ENCODE data around the gene MYO1C.

DNA sequence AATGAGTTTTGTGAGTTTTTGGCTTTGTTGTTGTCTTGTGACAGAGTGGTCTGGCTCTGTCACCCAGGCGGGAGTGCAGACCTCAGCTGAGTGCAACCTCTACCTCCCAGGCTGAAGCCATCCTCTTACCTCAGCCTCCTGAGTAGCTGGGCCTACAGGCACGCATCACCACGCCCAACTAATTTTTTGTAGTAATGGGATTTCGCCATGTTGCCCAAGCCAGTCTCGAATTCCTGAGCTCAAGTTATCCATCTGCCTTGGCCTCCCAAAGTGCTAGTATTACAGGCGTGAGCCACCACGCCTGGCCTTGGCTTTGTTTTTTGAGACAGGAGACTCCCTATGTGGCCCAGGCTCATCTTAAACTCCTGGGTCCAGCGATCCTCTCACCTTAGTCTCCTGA lies 51.6 kb downstream of the MYO1C start:
- TF ChIP-seq POLR2A (IDR thresholded peaks at IDR 0.05) (no peak), CTCF (IDR thresholded peaks at IDR 0.05 in 4 of 5, conservative IDR thresholded peaks at IDR 0.05 in 1 of 5) (no peak)

Measured in gastrocnemius medialis (tissue), 4 donors.